ENCODE measurements around the gene ULK4. TPM values are rescaled to one million over a fixed set of nuclear protein-coding genes. Genes with fewer than 3 reads are reported as not detected.

Gene ULK4
- total RNA-seq, 1 experiment from 2014 or later, result 6.3 TPM

GRCh38 chr3:41219424-41219823 is 742.5 kb downstream of the ULK4 start:
- peaks cover 0 to 5% of the 10 kb centered on the region in 2 experiments; a peak in 2 of 4 replicates for H3K36me3 ChIP-seq (ENCODE audit: control insufficient read depth in 1 of 2, insufficient read depth in 2 of 2, low read length in 2 of 2)
- TF ChIP-seq, protein P1, sequence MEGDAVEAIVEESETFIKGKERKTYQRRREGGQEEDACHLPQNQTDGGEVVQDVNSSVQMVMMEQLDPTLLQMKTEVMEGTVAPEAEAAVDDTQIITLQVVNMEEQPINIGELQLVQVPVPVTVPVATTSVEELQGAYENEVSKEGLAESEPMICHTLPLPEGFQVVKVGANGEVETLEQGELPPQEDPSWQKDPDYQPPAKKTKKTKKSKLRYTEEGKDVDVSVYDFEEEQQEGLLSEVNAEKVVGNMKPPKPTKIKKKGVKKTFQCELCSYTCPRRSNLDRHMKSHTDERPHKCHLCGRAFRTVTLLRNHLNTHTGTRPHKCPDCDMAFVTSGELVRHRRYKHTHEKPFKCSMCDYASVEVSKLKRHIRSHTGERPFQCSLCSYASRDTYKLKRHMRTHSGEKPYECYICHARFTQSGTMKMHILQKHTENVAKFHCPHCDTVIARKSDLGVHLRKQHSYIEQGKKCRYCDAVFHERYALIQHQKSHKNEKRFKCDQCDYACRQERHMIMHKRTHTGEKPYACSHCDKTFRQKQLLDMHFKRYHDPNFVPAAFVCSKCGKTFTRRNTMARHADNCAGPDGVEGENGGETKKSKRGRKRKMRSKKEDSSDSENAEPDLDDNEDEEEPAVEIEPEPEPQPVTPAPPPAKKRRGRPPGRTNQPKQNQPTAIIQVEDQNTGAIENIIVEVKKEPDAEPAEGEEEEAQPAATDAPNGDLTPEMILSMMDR (IDR thresholded peaks at IDR 0.05 in 2 of 3, conservative IDR thresholded peaks at IDR 0.05 in 1 of 3; ENCODE audit: borderline replicate concordance in 1 of 3, insufficient read depth in 1 of 3, low read depth in 2 of 3, low read length in 2 of 3), result no peak
- no peak for TF ChIP-seq CBX3 (IDR thresholded peaks at IDR 0.05; ENCODE audit: low read depth)
- TF ChIP-seq YY1 (IDR thresholded peaks at IDR 0.05; ENCODE audit: extremely low read depth, insufficient replicate concordance, low read depth, low read length), result no peak
- TF ChIP-seq SRF (IDR thresholded peaks at IDR 0.05; ENCODE audit: low read depth), result no peak
- TF ChIP-seq SP1 (IDR thresholded peaks at IDR 0.05; ENCODE audit: low read depth), result no peak
- TF ChIP-seq FOSL1 (IDR thresholded peaks at IDR 0.05; ENCODE audit: low read depth), result no peak
- no peak for TF ChIP-seq TCF7L2 (IDR thresholded peaks at IDR 0.05; ENCODE audit: borderline replicate concordance, extremely low read depth, insufficient read depth, insufficient read length)
- TF ChIP-seq ZBTB33 (IDR thresholded peaks at IDR 0.05; ENCODE audit: extremely low read depth, insufficient replicate concordance, low read length), result no peak
- TF ChIP-seq RAD21 (IDR thresholded peaks at IDR 0.05; ENCODE audit: low read depth), result no peak
- no peak for TF ChIP-seq CEBPB (IDR thresholded peaks at IDR 0.05; ENCODE audit: low read depth)
- TF ChIP-seq, protein P2, sequence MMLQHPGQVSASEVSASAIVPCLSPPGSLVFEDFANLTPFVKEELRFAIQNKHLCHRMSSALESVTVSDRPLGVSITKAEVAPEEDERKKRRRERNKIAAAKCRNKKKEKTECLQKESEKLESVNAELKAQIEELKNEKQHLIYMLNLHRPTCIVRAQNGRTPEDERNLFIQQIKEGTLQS (IDR thresholded peaks at IDR 0.05), result no peak
- TF ChIP-seq POLR2AphosphoS5 (IDR thresholded peaks at IDR 0.05; ENCODE audit: low read depth, low read length), result no peak
- no peak for TF ChIP-seq JUND (IDR thresholded peaks at IDR 0.05)
- TF ChIP-seq, protein P3, sequence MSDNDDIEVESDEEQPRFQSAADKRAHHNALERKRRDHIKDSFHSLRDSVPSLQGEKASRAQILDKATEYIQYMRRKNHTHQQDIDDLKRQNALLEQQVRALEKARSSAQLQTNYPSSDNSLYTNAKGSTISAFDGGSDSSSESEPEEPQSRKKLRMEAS (IDR thresholded peaks at IDR 0.05), result no peak
- ATAC-seq (no peak), DNase-seq (ENCODE audit: low read depth, low spot score) (no peak)
- no peaks in the 10 kb centered on the region for H3K4me1 ChIP-seq (ENCODE audit: control insufficient read depth in 1 of 2, insufficient read depth in 2 of 2, low read length in 2 of 2)
- intact Hi-C loops (cut with micrococcal nuclease), result no loop called here
- BruUV-seq (replicated peaks), result no TSS peak
- no peak overlapping the region for H3K4me2 ChIP-seq (ENCODE audit: low read length)
- no peak overlapping the region for H3K9ac ChIP-seq (ENCODE audit: low read length)
- H3K9me2 ChIP-seq (ENCODE audit: insufficient read depth), result no peaks in the 10 kb centered on the region
- CTCF ChIA-PET, result interaction anchor here (0.6 kb wide), 1 partner anchor 20 kb away, joined by 5 read pairs; the partner anchor contains the start of gene CTNNB1
- H3K27ac ChIP-seq (ENCODE audit: low read depth, low read length), result no peak overlapping the region
- H3K4me3 ChIP-seq (replicated peaks in 1 of 2; ENCODE audit: low read depth in 1 of 2, low read length in 2 of 2), result no peak overlapping the region
- H4K20me1 ChIP-seq (ENCODE audit: insufficient read depth), result peaks cover 40% of the 10 kb centered on the region
- POLR2A ChIA-PET, result interaction anchor here (0.9 kb wide), 1 partner anchor 20 kb away, joined by 3 read pairs; the partner anchor contains the start of gene CTNNB1
- RAD21 ChIA-PET (ENCODE audit: low non-redundant PET in 1 of 2, low total read pairs in 2 of 2, uncharacterized antibody in 2 of 2, unreplicated experiment in 2 of 2), result no interaction called here
- H3K27me3 ChIP-seq (ENCODE audit: insufficient read depth, low read length), result no peaks in the 10 kb centered on the region
- H2AFZ ChIP-seq (ENCODE audit: low read depth, low read length, poor library complexity, severe bottlenecking), result no peak overlapping the region
- no peaks in the 10 kb centered on the region for H3K9me3 ChIP-seq (ENCODE audit: control insufficient read depth in 1 of 2, insufficient read depth in 1 of 2, low read depth in 1 of 2, low read length in 2 of 2)
- peaks cover 99% of the 10 kb centered on the region for H3K79me2 ChIP-seq (ENCODE audit: insufficient read depth, low read length)
